Suprapubic skin (tissue), 3 donors: ENCODE measurements around the gene TRIM25.

Source experiments
- CTCF ChIP-seq, 2 donors: fragments of 200-600 bp in 1 of 2; fragments of 450-650 bp in 1 of 2; sonication (generic) in 1 of 2; IDR thresholded peaks; one replicate each; pipeline ENCODE4 v1.5.1; 2016 to 2019; ENCODE audit warnings: antibody characterized with exemption in 2 of 2, mild to moderate bottlenecking in 1 of 2, moderate library complexity in 1 of 2
- EP300 ChIP-seq: sonication (generic); formaldehyde crosslinking; IDR thresholded peaks from one replicate; pipeline ENCODE4 v1.6.1; 2017; ENCODE audit warnings: antibody characterized with exemption
- POLR2A ChIP-seq, 2 donors: fragments of 450-650 bp; IDR thresholded peaks; one replicate each; pipeline ENCODE4 v1.6.1; 2017; ENCODE audit warnings: antibody characterized with exemption in 2 of 2, mild to moderate bottlenecking in 2 of 2, moderate library complexity in 2 of 2

GRCh38 chr17:56867948-56868376 is 45.9 kb downstream of the TRIM25 start:
- TF ChIP-seq EP300 = no peak
- TF ChIP-seq CTCF (IDR thresholded peaks at IDR 0.05) = no peak
- no peak for TF ChIP-seq POLR2A (IDR thresholded peaks at IDR 0.05)
